ENCODE measurements around the gene GRWD1. TPM values are rescaled to one million over a fixed set of nuclear protein-coding genes. Genes with fewer than 3 reads are reported as not detected.
"Not testable (repeated sequence)": the region's sequence is repeated elsewhere in the genome, so short reads cannot be mapped to it uniquely, and the experiment has no call there.

Gene GRWD1
- total RNA-seq, 1 donor from 2014 or later: 25.0 TPM

- peaks cover 6% of the 10 kb centered on the region for H3K36me3 Mint-ChIP-seq (ENCODE audit: unreplicated experiment)
- TF ChIP-seq CTCF (IDR thresholded peaks at IDR 0.05; ENCODE audit: partially characterized antibody, unreplicated experiment): no peak
- DNase-seq: peak; percentile 68
- H3K9me3 Mint-ChIP-seq (ENCODE audit: unreplicated experiment): peaks cover 30% of the 10 kb centered on the region
- H3K4me3 Mint-ChIP-seq (ENCODE audit: unreplicated experiment): no peak overlapping the region
- peaks cover 23% of the 10 kb centered on the region for H3K4me1 Mint-ChIP-seq (ENCODE audit: low read depth, unreplicated experiment)
- peaks cover 24% of the 10 kb centered on the region for H3K27me3 Mint-ChIP-seq (ENCODE audit: unreplicated experiment)
- H3K27ac Mint-ChIP-seq (ENCODE audit: unreplicated experiment): peak overlapping the region; percentile 62
These were observed 39.3 kb downstream of the GRWD1 start for GRCh38 chr19:48484931-48485612.

GRCh38 chr19:48486706-48487105, 40.9 kb downstream of the GRWD1 start:
- Mint-ChIP-seq H3K27ac (ENCODE audit: unreplicated experiment) (peak overlapping the region; percentile 2), H3K4me1 (ENCODE audit: low read depth, unreplicated experiment) (peaks cover 25% of the 10 kb centered on the region), H3K27me3 (ENCODE audit: unreplicated experiment) (peaks cover 21% of the 10 kb centered on the region), H3K9me3 (ENCODE audit: unreplicated experiment) (peaks cover 23% of the 10 kb centered on the region), H3K4me3 (ENCODE audit: unreplicated experiment) (peak overlapping the region; percentile 0)
- H3K36me3 Mint-ChIP-seq (ENCODE audit: unreplicated experiment); DNase-seq: not testable (repeated sequence)

GRCh38 chr19:48487544-48487943, 41.8 kb downstream of the GRWD1 start:
- H3K27ac Mint-ChIP-seq (ENCODE audit: unreplicated experiment): no peak overlapping the region
- peaks cover 22% of the 10 kb centered on the region for H3K4me1 Mint-ChIP-seq (ENCODE audit: low read depth, unreplicated experiment)
- DNase-seq: no peak
- no peak for TF ChIP-seq CTCF (IDR thresholded peaks at IDR 0.05; ENCODE audit: partially characterized antibody, unreplicated experiment)
- H3K36me3 Mint-ChIP-seq (ENCODE audit: unreplicated experiment): peaks cover 6% of the 10 kb centered on the region
- no peak overlapping the region for H3K4me3 Mint-ChIP-seq (ENCODE audit: unreplicated experiment)
- H3K9me3 Mint-ChIP-seq (ENCODE audit: unreplicated experiment): peaks cover 17% of the 10 kb centered on the region
- H3K27me3 Mint-ChIP-seq (ENCODE audit: unreplicated experiment): peaks cover 25% of the 10 kb centered on the region

GRCh38 chr19:48487948-48488347, 42.2 kb downstream of the GRWD1 start:
- H3K27ac Mint-ChIP-seq (ENCODE audit: unreplicated experiment): no peak overlapping the region
- peaks cover 23% of the 10 kb centered on the region for H3K4me1 Mint-ChIP-seq (ENCODE audit: low read depth, unreplicated experiment)
- DNase-seq: no peak
- peaks cover 29% of the 10 kb centered on the region for H3K27me3 Mint-ChIP-seq (ENCODE audit: unreplicated experiment)
- H3K4me3 Mint-ChIP-seq (ENCODE audit: unreplicated experiment): peak overlapping the region; percentile 12
- peaks cover 6% of the 10 kb centered on the region for H3K36me3 Mint-ChIP-seq (ENCODE audit: unreplicated experiment)
- peaks cover 17% of the 10 kb centered on the region for H3K9me3 Mint-ChIP-seq (ENCODE audit: unreplicated experiment)
- TF ChIP-seq CTCF (IDR thresholded peaks at IDR 0.05; ENCODE audit: partially characterized antibody, unreplicated experiment): no peak

- H3K27me3 Mint-ChIP-seq (ENCODE audit: unreplicated experiment): peaks cover 28% of the 10 kb centered on the region
- peaks cover 16% of the 10 kb centered on the region for H3K9me3 Mint-ChIP-seq (ENCODE audit: unreplicated experiment)
- H3K4me3 Mint-ChIP-seq (ENCODE audit: unreplicated experiment): peak overlapping the region; percentile 12
- not testable (repeated sequence) for H3K27ac Mint-ChIP-seq (ENCODE audit: unreplicated experiment); H3K36me3 Mint-ChIP-seq (ENCODE audit: unreplicated experiment); DNase-seq
- peaks cover 22% of the 10 kb centered on the region for H3K4me1 Mint-ChIP-seq (ENCODE audit: low read depth, unreplicated experiment)
These were observed 42.7 kb downstream of the GRWD1 start for GRCh38 chr19:48488478-48488877.

- Mint-ChIP-seq H3K36me3 (ENCODE audit: unreplicated experiment) (no peaks in the 10 kb centered on the region), H3K4me3 (ENCODE audit: unreplicated experiment) (no peak overlapping the region), H3K4me1 (ENCODE audit: low read depth, unreplicated experiment) (peaks cover 14% of the 10 kb centered on the region), H3K9me3 (ENCODE audit: unreplicated experiment) (peaks cover 10% of the 10 kb centered on the region), H3K27me3 (ENCODE audit: unreplicated experiment) (peaks cover 26% of the 10 kb centered on the region), H3K27ac (ENCODE audit: unreplicated experiment) (no peak overlapping the region)
- DNase-seq: peak; percentile 86
- peak; percentile 91 for TF ChIP-seq CTCF (IDR thresholded peaks at IDR 0.05; ENCODE audit: partially characterized antibody, unreplicated experiment)
These were observed 43.9 kb downstream of the GRWD1 start for GRCh38 chr19:48489608-48490216.

All from glutamatergic neuron (in vitro differentiated cells).